GM12878 (cell line): ENCODE data around the gene ELANE.
"Not testable (repeated sequence)": the region's sequence is repeated elsewhere in the genome, so short reads cannot be mapped to it uniquely, and the experiment has no call there.

Experiments used
- BHLHE40 ChIP-seq, 2 experiments: fragments of 450-650 bp in 1 of 2; IDR thresholded peaks; 2 replicates each; pipeline ENCODE4 v1.6.1; 2011 to 2017; ENCODE audit warnings: low read depth in 2 of 2, borderline replicate concordance in 1 of 2, improper control_type of control experiment in 1 of 2, low read length in 1 of 2, mild to moderate bottlenecking in 1 of 2
- BRCA1 ChIP-seq: IDR thresholded peaks from 2 replicates; pipeline ENCODE4 v1.6.1; 2011; ENCODE audit warnings: low read depth, low read length, improper control_type of control experiment
- CHD1 ChIP-seq: IDR thresholded peaks from 2 replicates; pipeline ENCODE4 v1.6.1; 2012; ENCODE audit warnings: low read depth, low read length, improper control_type of control experiment
- EED ChIP-seq: sonication (generic); IDR thresholded peaks from 2 replicates; pipeline ENCODE4 v1.6.1; 2016; ENCODE audit warnings: antibody characterized with exemption, low read depth
- EP300 ChIP-seq, 2 experiments: fragments of 150-350 bp in 1 of 2; IDR thresholded peaks; 2 replicates each; pipeline ENCODE4 v1.6.1; 2011 to 2012; ENCODE audit warnings: low read depth in 2 of 2, low read length in 2 of 2, borderline replicate concordance in 1 of 2, improper control_type of control experiment in 1 of 2, inconsistent platforms in 1 of 2; ENCODE audit not compliant: control insufficient read depth in 1 of 2
- EZH2 ChIP-seq: IDR thresholded peaks from 2 replicates; pipeline ENCODE4 v1.6.1; 2012; ENCODE audit warnings: low read depth, mild to moderate bottlenecking, control low read depth, inconsistent platforms, low read length, borderline replicate concordance; ENCODE audit not compliant: control insufficient read depth
- GABPA ChIP-seq: IDR thresholded peaks from 2 replicates; pipeline ENCODE4 v1.6.1; 2014; ENCODE audit warnings: antibody characterized with exemption, low read depth, mild to moderate bottlenecking, inconsistent platforms
- SIX5 ChIP-seq: IDR thresholded peaks from 2 replicates; pipeline ENCODE4 v1.6.1; 2011; ENCODE audit warnings: mild to moderate bottlenecking, low read depth, low read length, moderate library complexity; ENCODE audit not compliant: severe bottlenecking
- STAT3 ChIP-seq: IDR thresholded peaks from 2 replicates; pipeline ENCODE4 v1.6.1; 2011; ENCODE audit warnings: low read depth, low read length, improper control_type of control experiment
- TCF12 ChIP-seq: IDR thresholded peaks from 2 replicates; pipeline ENCODE4 v1.6.1; 2011; ENCODE audit warnings: low read depth, mild to moderate bottlenecking, low read length
- YY1 ChIP-seq: IDR thresholded peaks from 2 replicates; pipeline ENCODE4 v1.6.1; 2011; ENCODE audit warnings: low read depth, mild to moderate bottlenecking, low read length
- TF ChIP-seq, protein P1 (sequence below), 3 experiments: IDR thresholded peaks in 2 of 3; conservative IDR thresholded peaks in 1 of 3; 2 replicates each; pipeline ENCODE4 v1.5.1; 2011; ENCODE audit warnings: low read depth in 3 of 3, low read length in 3 of 3, mild to moderate bottlenecking in 3 of 3, control low read depth in 2 of 3, moderate library complexity in 2 of 3, inconsistent platforms in 1 of 3, mixed read lengths in 1 of 3; ENCODE audit not compliant: control insufficient read depth in 2 of 3, insufficient read depth in 1 of 3; ENCODE audit errors: extremely low read depth in 1 of 3
- TF ChIP-seq, protein P2 (sequence below): IDR thresholded peaks from 2 replicates; pipeline ENCODE4 v1.6.1; 2012; ENCODE audit warnings: mild to moderate bottlenecking, low read depth, low read length
- TF ChIP-seq, protein P3 (sequence below): fragments of 450-650 bp; conservative IDR thresholded peaks from 2 replicates; pipeline ENCODE4 v1.6.1; 2017; ENCODE audit warnings: mild to moderate bottlenecking, moderate library complexity

- TF ChIP-seq EP300 (IDR thresholded peaks at IDR 0.05; ENCODE audit: borderline replicate concordance in 1 of 2, control insufficient read depth in 1 of 2, low read depth in 2 of 2, low read length in 2 of 2); GABPA; STAT3; EZH2; YY1; EED; BRCA1; TCF12; BHLHE40 (IDR thresholded peaks at IDR 0.05; ENCODE audit: borderline replicate concordance in 1 of 2, low read depth in 2 of 2, low read length in 1 of 2); SIX5; CHD1: not testable (repeated sequence)
- TF ChIP-seq, protein P1, sequence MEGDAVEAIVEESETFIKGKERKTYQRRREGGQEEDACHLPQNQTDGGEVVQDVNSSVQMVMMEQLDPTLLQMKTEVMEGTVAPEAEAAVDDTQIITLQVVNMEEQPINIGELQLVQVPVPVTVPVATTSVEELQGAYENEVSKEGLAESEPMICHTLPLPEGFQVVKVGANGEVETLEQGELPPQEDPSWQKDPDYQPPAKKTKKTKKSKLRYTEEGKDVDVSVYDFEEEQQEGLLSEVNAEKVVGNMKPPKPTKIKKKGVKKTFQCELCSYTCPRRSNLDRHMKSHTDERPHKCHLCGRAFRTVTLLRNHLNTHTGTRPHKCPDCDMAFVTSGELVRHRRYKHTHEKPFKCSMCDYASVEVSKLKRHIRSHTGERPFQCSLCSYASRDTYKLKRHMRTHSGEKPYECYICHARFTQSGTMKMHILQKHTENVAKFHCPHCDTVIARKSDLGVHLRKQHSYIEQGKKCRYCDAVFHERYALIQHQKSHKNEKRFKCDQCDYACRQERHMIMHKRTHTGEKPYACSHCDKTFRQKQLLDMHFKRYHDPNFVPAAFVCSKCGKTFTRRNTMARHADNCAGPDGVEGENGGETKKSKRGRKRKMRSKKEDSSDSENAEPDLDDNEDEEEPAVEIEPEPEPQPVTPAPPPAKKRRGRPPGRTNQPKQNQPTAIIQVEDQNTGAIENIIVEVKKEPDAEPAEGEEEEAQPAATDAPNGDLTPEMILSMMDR (IDR thresholded peaks at IDR 0.05 in 2 of 3, conservative IDR thresholded peaks at IDR 0.05 in 1 of 3; ENCODE audit: control insufficient read depth in 2 of 3, extremely low read depth in 1 of 3, insufficient read depth in 1 of 3, low read depth in 3 of 3, low read length in 3 of 3) = not testable (repeated sequence)
- TF ChIP-seq, protein P2, sequence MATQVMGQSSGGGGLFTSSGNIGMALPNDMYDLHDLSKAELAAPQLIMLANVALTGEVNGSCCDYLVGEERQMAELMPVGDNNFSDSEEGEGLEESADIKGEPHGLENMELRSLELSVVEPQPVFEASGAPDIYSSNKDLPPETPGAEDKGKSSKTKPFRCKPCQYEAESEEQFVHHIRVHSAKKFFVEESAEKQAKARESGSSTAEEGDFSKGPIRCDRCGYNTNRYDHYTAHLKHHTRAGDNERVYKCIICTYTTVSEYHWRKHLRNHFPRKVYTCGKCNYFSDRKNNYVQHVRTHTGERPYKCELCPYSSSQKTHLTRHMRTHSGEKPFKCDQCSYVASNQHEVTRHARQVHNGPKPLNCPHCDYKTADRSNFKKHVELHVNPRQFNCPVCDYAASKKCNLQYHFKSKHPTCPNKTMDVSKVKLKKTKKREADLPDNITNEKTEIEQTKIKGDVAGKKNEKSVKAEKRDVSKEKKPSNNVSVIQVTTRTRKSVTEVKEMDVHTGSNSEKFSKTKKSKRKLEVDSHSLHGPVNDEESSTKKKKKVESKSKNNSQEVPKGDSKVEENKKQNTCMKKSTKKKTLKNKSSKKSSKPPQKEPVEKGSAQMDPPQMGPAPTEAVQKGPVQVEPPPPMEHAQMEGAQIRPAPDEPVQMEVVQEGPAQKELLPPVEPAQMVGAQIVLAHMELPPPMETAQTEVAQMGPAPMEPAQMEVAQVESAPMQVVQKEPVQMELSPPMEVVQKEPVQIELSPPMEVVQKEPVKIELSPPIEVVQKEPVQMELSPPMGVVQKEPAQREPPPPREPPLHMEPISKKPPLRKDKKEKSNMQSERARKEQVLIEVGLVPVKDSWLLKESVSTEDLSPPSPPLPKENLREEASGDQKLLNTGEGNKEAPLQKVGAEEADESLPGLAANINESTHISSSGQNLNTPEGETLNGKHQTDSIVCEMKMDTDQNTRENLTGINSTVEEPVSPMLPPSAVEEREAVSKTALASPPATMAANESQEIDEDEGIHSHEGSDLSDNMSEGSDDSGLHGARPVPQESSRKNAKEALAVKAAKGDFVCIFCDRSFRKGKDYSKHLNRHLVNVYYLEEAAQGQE = not testable (repeated sequence)
- TF ChIP-seq, protein P3, sequence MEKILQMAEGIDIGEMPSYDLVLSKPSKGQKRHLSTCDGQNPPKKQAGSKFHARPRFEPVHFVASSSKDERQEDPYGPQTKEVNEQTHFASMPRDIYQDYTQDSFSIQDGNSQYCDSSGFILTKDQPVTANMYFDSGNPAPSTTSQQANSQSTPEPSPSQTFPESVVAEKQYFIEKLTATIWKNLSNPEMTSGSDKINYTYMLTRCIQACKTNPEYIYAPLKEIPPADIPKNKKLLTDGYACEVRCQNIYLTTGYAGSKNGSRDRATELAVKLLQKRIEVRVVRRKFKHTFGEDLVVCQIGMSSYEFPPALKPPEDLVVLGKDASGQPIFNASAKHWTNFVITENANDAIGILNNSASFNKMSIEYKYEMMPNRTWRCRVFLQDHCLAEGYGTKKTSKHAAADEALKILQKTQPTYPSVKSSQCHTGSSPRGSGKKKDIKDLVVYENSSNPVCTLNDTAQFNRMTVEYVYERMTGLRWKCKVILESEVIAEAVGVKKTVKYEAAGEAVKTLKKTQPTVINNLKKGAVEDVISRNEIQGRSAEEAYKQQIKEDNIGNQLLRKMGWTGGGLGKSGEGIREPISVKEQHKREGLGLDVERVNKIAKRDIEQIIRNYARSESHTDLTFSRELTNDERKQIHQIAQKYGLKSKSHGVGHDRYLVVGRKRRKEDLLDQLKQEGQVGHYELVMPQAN = not testable (repeated sequence)
Measured at GRCh38 chr19:842802-843179, 9.3 kb upstream of the ELANE start.
